ENCODE measurements around the gene OR1J1. TPM values are rescaled to one million over a fixed set of nuclear protein-coding genes. Genes with fewer than 3 reads are reported as not detected.

The OR1J1 gene
- polyA plus RNA-seq, 3 donors = not detected

DNA sequence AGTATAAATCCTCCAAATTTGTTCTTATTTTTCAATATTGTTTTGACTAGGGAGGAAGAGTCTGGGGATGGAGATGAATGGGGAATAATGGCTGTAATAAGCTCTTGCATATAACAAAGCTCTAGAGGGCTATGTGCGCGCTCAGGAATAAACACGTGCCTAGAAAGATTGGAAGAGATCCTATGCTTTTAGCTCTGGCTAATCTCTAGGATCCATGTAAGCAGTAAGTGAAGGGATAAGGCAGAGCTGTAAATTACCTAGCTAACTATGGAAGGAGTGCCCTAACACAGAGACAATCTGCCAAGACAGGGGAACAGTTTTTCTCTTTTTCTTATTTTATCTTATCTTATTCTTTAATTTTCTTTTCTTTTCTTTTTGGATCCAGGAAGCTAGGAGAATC, 21.6 kb downstream of the OR1J1 start:
- no peak for DNase-seq (ENCODE audit: extremely low read depth in 1 of 11, low read depth in 9 of 11, low spot score in 4 of 11)

- no peak for DNase-seq (ENCODE audit: extremely low read depth in 1 of 11, low read depth in 9 of 11, low spot score in 4 of 11)
Observed at GRCh38 chr9:122453677-122454135, 24.0 kb downstream of the OR1J1 start.

- no peak for DNase-seq (ENCODE audit: extremely low read depth in 1 of 11, low read depth in 9 of 11, low spot score in 4 of 11)
Observed at GRCh38 chr9:122446819-122447484, 30.8 kb downstream of the OR1J1 start.

DNA sequence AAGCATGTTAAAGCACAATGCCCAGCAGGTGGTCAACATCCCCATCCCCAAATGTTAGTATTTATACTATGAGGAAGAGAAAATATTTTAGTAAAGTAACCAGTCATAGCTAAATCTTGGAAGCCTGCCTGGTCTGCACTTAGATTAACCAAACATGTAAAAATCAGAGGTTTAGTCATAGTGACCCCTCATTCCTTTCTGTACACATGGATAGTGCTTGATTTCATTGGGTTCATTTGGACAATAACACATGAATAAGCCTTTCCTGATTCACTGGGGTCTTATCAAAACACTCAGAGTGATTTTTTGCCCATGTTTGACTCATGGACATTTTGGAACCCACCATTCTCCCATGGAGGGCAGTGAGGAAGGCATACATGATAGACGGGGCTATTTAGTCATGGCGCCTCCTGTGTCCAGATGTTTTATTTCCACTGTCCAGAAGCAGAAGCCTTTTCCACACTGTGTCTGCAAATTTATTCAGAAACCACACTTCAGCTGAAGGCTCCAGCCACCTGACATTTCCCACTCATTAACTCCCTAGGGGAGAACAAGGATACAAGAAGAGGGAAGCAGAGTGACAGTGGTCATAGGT, 32.5 kb downstream of the OR1J1 start:
- DNase-seq (ENCODE audit: extremely low read depth in 1 of 11, low read depth in 9 of 11, low spot score in 4 of 11) = no peak

GRCh38 chr9:122444041-122444733, 33.5 kb downstream of the OR1J1 start:
- DNase-seq (ENCODE audit: extremely low read depth in 1 of 11, low read depth in 9 of 11, low spot score in 4 of 11) = no peak

DNA sequence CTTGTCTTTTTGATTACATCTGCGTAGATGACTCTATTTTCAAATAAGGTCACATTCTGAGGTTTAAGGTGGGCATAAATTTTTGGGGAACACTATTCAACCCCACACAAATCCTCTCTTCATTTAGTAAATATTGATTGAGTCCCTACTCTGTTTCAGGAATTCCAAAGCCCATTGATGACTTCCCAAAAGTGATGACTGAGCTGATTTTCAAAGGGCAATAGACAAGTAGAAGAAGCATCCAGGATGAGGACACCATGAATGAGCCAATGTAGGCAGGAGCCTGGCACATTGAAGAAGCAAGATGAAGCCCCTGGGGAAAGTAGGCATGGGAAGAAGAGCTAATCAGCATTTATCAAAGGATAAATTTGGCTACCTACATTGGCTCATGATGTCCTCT, 35.2 kb downstream of the OR1J1 start:
- no peak for DNase-seq (ENCODE audit: extremely low read depth in 1 of 11, low read depth in 9 of 11, low spot score in 4 of 11)

Other genes with a start within 250 kb of the OR1J1 start
- 1 to 10 TPM; 3.4 to 4.5 (median 3.5) TPM for gene LHX6, start 249.0 kb downstream of the OR1J1 start, polyA plus RNA-seq (ENCODE audit: insufficient read length in 3 of 3)
- 10 to 100 TPM; 30.7 to 33.1 (median 32.3) TPM for gene RBM18, start 213.1 kb downstream of the OR1J1 start, polyA plus RNA-seq (ENCODE audit: insufficient read length in 3 of 3)
- gene MRRF, start 213.0 kb downstream of the OR1J1 start, polyA plus RNA-seq (ENCODE audit: insufficient read length in 3 of 3) = 10 to 100 TPM; 38.2 to 51.4 (median 46.7) TPM
- gene PTGS1, start 106.9 kb downstream of the OR1J1 start, polyA plus RNA-seq (ENCODE audit: insufficient read length in 3 of 3) = 1 to 10 TPM; 3.3 to 7.1 (median 4.4) TPM
- gene OR1J2, start 32.9 kb upstream of the OR1J1 start, polyA plus RNA-seq (ENCODE audit: insufficient read length in 3 of 3) = not detected
- gene OR1J4, start 41.2 kb upstream of the OR1J1 start, polyA plus RNA-seq (ENCODE audit: insufficient read length in 3 of 3) = not detected
- gene OR1N1, start 49.4 kb upstream of the OR1J1 start, polyA plus RNA-seq (ENCODE audit: insufficient read length in 3 of 3) = not detected
- not detected for gene OR1N2, start 75.2 kb upstream of the OR1J1 start, polyA plus RNA-seq (ENCODE audit: insufficient read length in 3 of 3)
- under 1 TPM; 0.09 to 0.19 (median 0.12) TPM for gene OR1L8, start 105.5 kb upstream of the OR1J1 start, polyA plus RNA-seq (ENCODE audit: insufficient read length in 3 of 3)
- not detected for gene OR1Q1, start 136.8 kb upstream of the OR1J1 start, polyA plus RNA-seq (ENCODE audit: insufficient read length in 3 of 3)
- gene OR1B1, start 179.7 kb upstream of the OR1J1 start, polyA plus RNA-seq (ENCODE audit: insufficient read length in 3 of 3) = not detected
- not detected for gene OR1L1, start 183.8 kb upstream of the OR1J1 start, polyA plus RNA-seq (ENCODE audit: insufficient read length in 3 of 3)
- not detected for gene OR1L3, start 197.2 kb upstream of the OR1J1 start, polyA plus RNA-seq (ENCODE audit: insufficient read length in 3 of 3)
- gene OR1L4, start 246.1 kb upstream of the OR1J1 start, polyA plus RNA-seq (ENCODE audit: insufficient read length in 3 of 3) = not detected